MCF 10A (cell line): ENCODE data around the gene GH2. TPM values are rescaled to one million over a fixed set of nuclear protein-coding genes. Genes with fewer than 3 reads are reported as not detected.
"Not testable (repeated sequence)": the region's sequence is repeated elsewhere in the genome, so short reads cannot be mapped to it uniquely, and the experiment has no call there.

ENCODE experiments used
- BruUV-seq: library from RNA; stranded (reverse); fragments of 400-500 nt; replicated peaks from 2 replicates; lab custom pipeline; 2021; lab: Mats Ljungman, UMichigan
- CTCF ChIA-PET: fragments of 300-600 bp; sonication (Branson Sonifier 250); formaldehyde crosslinking; extraction: SDS; loops from one replicate; lab custom pipeline; 2021; ENCODE audit warnings: antibody characterized with exemption, inconsistent platforms; lab: Yijun Ruan, JAX
- POLR2A ChIA-PET: fragments of 300-600, 350-650 bp; sonication (Branson Sonifier 250); formaldehyde crosslinking; extraction: SDS; loops from one replicate; lab custom pipeline; 2020; ENCODE audit warnings: antibody characterized with exemption, inconsistent platforms; lab: Yijun Ruan, JAX
- DNase-seq: peaks from one replicate; pipeline ENCODE4 v3.0.0-alpha.2; 2018; ENCODE audit not compliant: unreplicated experiment
- H3K27ac Mint-ChIP-seq: one replicate; pipeline ENCODE4 v1.8.0; 2022; ENCODE audit warnings: mild to moderate bottlenecking, low read depth, mixed read lengths; ENCODE audit not compliant: unreplicated experiment
- H3K27me3 Mint-ChIP-seq: one replicate; pipeline ENCODE4 v1.8.0; 2022; ENCODE audit warnings: mixed read lengths; ENCODE audit not compliant: insufficient read depth, unreplicated experiment
- H3K36me3 Mint-ChIP-seq: one replicate; pipeline ENCODE4 v1.8.0; 2022; ENCODE audit warnings: mild to moderate bottlenecking, moderate library complexity, mixed read lengths; ENCODE audit not compliant: insufficient read depth, unreplicated experiment
- H3K4me1 Mint-ChIP-seq: one replicate; pipeline ENCODE4 v1.8.0; 2022; ENCODE audit warnings: mixed read lengths; ENCODE audit not compliant: insufficient read depth, unreplicated experiment
- H3K4me3 Mint-ChIP-seq: one replicate; pipeline ENCODE4 v1.8.0; 2022; ENCODE audit warnings: mild to moderate bottlenecking, moderate library complexity, mixed read lengths; ENCODE audit not compliant: unreplicated experiment
- H3K9me3 Mint-ChIP-seq: one replicate; pipeline ENCODE4 v1.8.0; 2022; ENCODE audit warnings: mixed read lengths; ENCODE audit not compliant: unreplicated experiment
- CTCF ChIP-seq: fragments of 200-600 bp; IDR thresholded peaks from one replicate; pipeline ENCODE4 v1.8.0; 2022; ENCODE audit warnings: antibody characterized with exemption, mild to moderate bottlenecking; ENCODE audit not compliant: unreplicated experiment
- intact Hi-C: fragments of 100-400 bp; cut with micrococcal nuclease; formaldehyde crosslinking; loops from 2 replicates; pipeline ENCODE4 v1.14.1; 2022
- total RNA-seq: library from RNA; stranded (reverse); gene quantifications from 2 replicates; pipeline ENCODE4 v1.2.3, GENCODE V29; 2022

The GH2 gene
- total RNA-seq, 1 experiment from 2014 or later = not detected

DNA sequence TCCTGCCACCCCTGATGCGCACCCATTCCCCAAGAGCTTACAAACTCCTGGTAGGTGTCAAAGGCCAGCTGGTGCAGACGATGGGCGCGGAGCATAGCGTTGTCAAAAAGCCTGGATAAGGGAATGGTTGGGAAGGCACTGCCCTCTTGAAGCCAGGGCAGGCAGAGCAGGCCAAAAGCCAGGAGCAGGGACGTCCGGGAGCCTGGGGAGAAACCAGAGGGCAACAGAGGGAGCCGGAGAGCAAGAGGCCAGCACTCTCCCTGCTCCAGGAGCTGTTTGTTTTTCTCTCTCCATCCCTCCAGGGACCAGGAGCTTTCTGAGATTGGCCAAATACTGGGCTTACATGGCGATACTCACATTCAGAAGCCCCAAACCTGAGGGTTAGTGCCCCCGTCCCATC, 36.6 kb upstream of the GH2 start:
- Mint-ChIP-seq H3K36me3 (no peaks in the 10 kb centered on the region), H3K27ac (no peak overlapping the region), H3K9me3 (no peaks in the 10 kb centered on the region), H3K4me3 (no peak overlapping the region), H3K27me3 (peaks cover 13% of the 10 kb centered on the region), H3K4me1 (peaks cover 5% of the 10 kb centered on the region)
- CTCF ChIA-PET = interaction anchor here (0.7 to 5.0 kb wide), 17 partner anchors 10 to 502 kb away, joined by 3 to 63 read pairs (median 6); partner anchors contain the start of gene CD79B
- no TSS peak for BruUV-seq
- POLR2A ChIA-PET = interaction anchor here (0.6 kb wide), 1 partner anchor 195 kb away, joined by 3 read pairs; no protein-coding TSS in a partner anchor
- intact Hi-C loops = loop anchor here (2.0 to 10.0 kb wide), 3 partner anchors 72 to 366 kb away; no protein-coding TSS in a partner anchor
- TF ChIP-seq CTCF = no peak
- DNase-seq = no peak

DNA sequence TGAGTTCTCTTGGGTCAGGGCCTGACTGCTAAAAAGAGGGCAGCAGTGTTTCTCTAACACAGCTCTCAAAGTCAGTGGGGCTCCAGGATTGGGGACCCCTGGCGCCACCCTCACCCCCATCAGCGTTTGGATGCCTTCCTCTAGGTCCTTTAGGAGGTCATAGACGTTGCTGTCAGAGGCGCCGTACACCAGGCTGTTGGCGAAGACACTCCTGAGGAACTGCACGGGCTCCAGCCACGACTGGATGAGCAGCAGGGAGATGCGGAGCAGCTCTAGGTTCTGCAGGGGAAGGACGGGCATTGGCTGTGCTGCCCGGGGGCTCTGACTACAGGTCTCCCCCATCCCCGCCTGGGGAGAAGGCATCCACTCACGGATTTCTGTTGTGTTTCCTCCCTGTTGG, 35.9 kb upstream of the GH2 start:
- no TSS peak for BruUV-seq
- H3K27me3 Mint-ChIP-seq = peaks cover 13% of the 10 kb centered on the region

DNA sequence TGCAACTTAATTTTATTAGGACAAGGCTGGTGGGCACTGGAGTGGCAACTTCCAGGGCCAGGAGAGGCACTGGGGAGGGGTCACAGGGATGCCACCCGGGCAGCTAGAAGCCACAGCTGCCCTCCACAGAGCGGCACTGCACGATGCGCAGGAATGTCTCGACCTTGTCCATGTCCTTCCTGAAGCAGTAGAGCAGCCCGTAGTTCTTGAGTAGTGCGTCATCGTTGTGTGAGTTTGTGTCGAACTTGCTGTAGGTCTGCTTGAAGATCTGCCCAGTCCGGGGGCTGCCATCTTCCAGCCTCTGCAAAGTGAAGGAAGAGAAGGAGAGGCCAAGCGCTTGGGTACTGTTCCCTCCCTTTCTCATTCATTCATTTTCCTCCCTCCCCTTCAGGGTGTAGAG, 35.5 kb upstream of the GH2 start:
- CTCF ChIA-PET = interaction anchor here (3.5 to 5.0 kb wide), 3 partner anchors 109 to 216 kb away, joined by 33 to 63 read pairs (median 40); no protein-coding TSS in a partner anchor
- intact Hi-C loops = loop anchor here (10.0 kb wide), 1 partner anchor 368 kb away; no protein-coding TSS in a partner anchor
- H3K27ac Mint-ChIP-seq, DNase-seq, H3K4me1 Mint-ChIP-seq, POLR2A ChIA-PET, H3K36me3 Mint-ChIP-seq, H3K9me3 Mint-ChIP-seq, H3K4me3 Mint-ChIP-seq, BruUV-seq: not testable (repeated sequence)
- H3K27me3 Mint-ChIP-seq = peaks cover 13% of the 10 kb centered on the region

More for the DNA sequence above, 35.9 kb upstream of the GH2 start:
- H3K27ac Mint-ChIP-seq = no peak overlapping the region
- no peak for DNase-seq
- CTCF ChIA-PET = interaction anchor here (1.1 to 5.0 kb wide), 6 partner anchors 11 to 293 kb away, joined by 3 to 63 read pairs (median 26); no protein-coding TSS in a partner anchor
- peaks cover 5% of the 10 kb centered on the region for H3K4me1 Mint-ChIP-seq
- no peak overlapping the region for H3K4me3 Mint-ChIP-seq
- intact Hi-C loops = loop anchor here (2.0 to 10.0 kb wide), 3 partner anchors 73 to 367 kb away; no protein-coding TSS in a partner anchor
- no peaks in the 10 kb centered on the region for H3K36me3 Mint-ChIP-seq
- TF ChIP-seq CTCF = no peak
- POLR2A ChIA-PET = interaction anchor here (0.6 kb wide), 1 partner anchor 195 kb away, joined by 3 read pairs; no protein-coding TSS in a partner anchor
- no peaks in the 10 kb centered on the region for H3K9me3 Mint-ChIP-seq

- BruUV-seq = no TSS peak
- ChIA-PET CTCF (interaction anchor here (0.6 to 5.0 kb wide), 4 partner anchors 10 to 217 kb away, joined by 3 to 40 read pairs (median 18); no protein-coding TSS in a partner anchor), POLR2A (interaction anchor here (1.2 kb wide), 1 partner anchor 217 kb away, joined by 4 read pairs; no protein-coding TSS in a partner anchor)
- intact Hi-C loops = loop anchor here (10.0 kb wide), 1 partner anchor 368 kb away; no protein-coding TSS in a partner anchor
- Mint-ChIP-seq H3K36me3 (peaks cover 6% of the 10 kb centered on the region), H3K4me1 (peaks cover 5% of the 10 kb centered on the region), H3K4me3 (no peak overlapping the region), H3K27ac (no peak overlapping the region), H3K27me3 (peaks cover 13% of the 10 kb centered on the region), H3K9me3 (no peaks in the 10 kb centered on the region)
- TF ChIP-seq CTCF = no peak
- DNase-seq = no peak
Observed at GRCh38 chr17:63916566-63917185, 34.9 kb upstream of the GH2 start.

- not testable (repeated sequence) for DNase-seq, H3K4me3 Mint-ChIP-seq, BruUV-seq, H3K36me3 Mint-ChIP-seq, H3K9me3 Mint-ChIP-seq, H3K4me1 Mint-ChIP-seq, H3K27ac Mint-ChIP-seq
- CTCF ChIA-PET = interaction anchor here (0.7 to 5.0 kb wide), 3 partner anchors 110 to 217 kb away, joined by 3 to 40 read pairs (median 3); no protein-coding TSS in a partner anchor
- POLR2A ChIA-PET = interaction anchor here (1.2 kb wide), 1 partner anchor 218 kb away, joined by 4 read pairs; no protein-coding TSS in a partner anchor
- intact Hi-C loops = loop anchor here (10.0 kb wide), 1 partner anchor 369 kb away; no protein-coding TSS in a partner anchor
- peaks cover 13% of the 10 kb centered on the region for H3K27me3 Mint-ChIP-seq
Observed at GRCh38 chr17:63915753-63916152, 34.0 kb upstream of the GH2 start.
